Measurements from ENCODE around the gene PDLIM1.

Gene PDLIM1

DNA sequence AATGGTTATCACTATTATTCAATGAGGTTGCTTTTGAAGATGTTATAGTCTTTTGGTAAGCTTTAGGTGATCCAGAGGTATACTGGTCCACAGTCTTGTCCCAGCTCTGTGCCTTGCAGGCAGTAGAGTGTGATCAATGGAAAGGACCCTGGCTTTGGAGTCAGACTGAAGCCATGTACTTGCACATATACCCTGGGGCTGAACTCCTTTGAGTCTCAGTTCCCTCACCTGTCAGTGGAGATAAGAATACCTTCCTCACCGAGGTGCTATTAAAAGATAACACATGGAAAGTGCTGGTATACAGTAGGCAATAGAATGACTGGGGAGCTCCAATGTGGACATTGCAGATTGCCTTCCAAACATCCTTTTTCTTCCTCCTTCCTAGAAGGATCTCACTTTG lies 16.0 kb upstream of the PDLIM1 start:
- no peak for TF ChIP-seq CTCF (IDR thresholded peaks at IDR 0.05; ENCODE audit: control insufficient read depth, extremely low read depth, insufficient read depth)
- no peak for DNase-seq (ENCODE audit: low read depth)

GRCh38 chr10:95306318-95306650 lies 15.5 kb upstream of the PDLIM1 start:
- no peak for DNase-seq (ENCODE audit: low read depth)
- no peak overlapping the region for H3K4me3 ChIP-seq (ENCODE audit: low read depth, low read length)
- no peak for TF ChIP-seq CTCF (IDR thresholded peaks at IDR 0.05; ENCODE audit: control insufficient read depth, extremely low read depth, insufficient read depth)

More for the DNA sequence above, 16.0 kb upstream of the PDLIM1 start:
- H3K4me3 ChIP-seq (ENCODE audit: low read depth, low read length) = no peak overlapping the region

- no peak for TF ChIP-seq CTCF (IDR thresholded peaks at IDR 0.05; ENCODE audit: control insufficient read depth, extremely low read depth, insufficient read depth)
- DNase-seq (ENCODE audit: low read depth) = no peak
Observed at GRCh38 chr10:95305606-95306317, 15.0 kb upstream of the PDLIM1 start.

GRCh38 chr10:95304976-95305375 lies 14.2 kb upstream of the PDLIM1 start:
- H3K4me3 ChIP-seq (ENCODE audit: low read depth, low read length) = no peak overlapping the region
- no peak for TF ChIP-seq CTCF (IDR thresholded peaks at IDR 0.05; ENCODE audit: control insufficient read depth, extremely low read depth, insufficient read depth)
- DNase-seq (ENCODE audit: low read depth) = no peak

More at GRCh38 chr10:95305606-95306317, 15.0 kb upstream of the PDLIM1 start:
- H3K4me3 ChIP-seq (ENCODE audit: low read depth, low read length) = no peak overlapping the region

- no peak for DNase-seq (ENCODE audit: low read depth)
- H3K4me3 ChIP-seq (ENCODE audit: low read depth, low read length) = no peak overlapping the region
- TF ChIP-seq CTCF (IDR thresholded peaks at IDR 0.05; ENCODE audit: control insufficient read depth, extremely low read depth, insufficient read depth) = no peak
Observed at GRCh38 chr10:95304463-95304862, 13.7 kb upstream of the PDLIM1 start.

DNA sequence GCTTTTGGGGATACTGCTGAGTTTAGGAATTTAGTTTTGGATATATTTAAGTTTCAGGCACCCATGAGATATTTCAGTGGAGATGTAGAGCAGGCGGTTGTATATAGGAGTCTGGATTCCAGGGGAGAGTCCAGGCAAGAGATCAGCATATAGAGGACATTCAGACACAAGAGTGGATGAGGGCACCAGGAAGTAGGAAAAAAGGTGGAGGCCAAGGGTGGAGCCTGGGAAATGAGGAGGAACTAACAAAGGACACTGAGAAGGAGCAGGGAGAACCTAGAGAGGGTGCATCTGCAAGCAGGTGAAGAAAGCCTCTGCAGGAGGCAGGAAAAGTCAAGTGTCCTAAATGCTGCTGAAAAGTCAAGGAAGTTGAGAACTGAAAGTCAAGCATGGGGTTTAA lies 13.1 kb upstream of the PDLIM1 start:
- H3K4me3 ChIP-seq (ENCODE audit: low read depth, low read length) = no peak overlapping the region
- TF ChIP-seq CTCF (IDR thresholded peaks at IDR 0.05; ENCODE audit: control insufficient read depth, extremely low read depth, insufficient read depth) = no peak
- no peak for DNase-seq (ENCODE audit: low read depth)

DNA sequence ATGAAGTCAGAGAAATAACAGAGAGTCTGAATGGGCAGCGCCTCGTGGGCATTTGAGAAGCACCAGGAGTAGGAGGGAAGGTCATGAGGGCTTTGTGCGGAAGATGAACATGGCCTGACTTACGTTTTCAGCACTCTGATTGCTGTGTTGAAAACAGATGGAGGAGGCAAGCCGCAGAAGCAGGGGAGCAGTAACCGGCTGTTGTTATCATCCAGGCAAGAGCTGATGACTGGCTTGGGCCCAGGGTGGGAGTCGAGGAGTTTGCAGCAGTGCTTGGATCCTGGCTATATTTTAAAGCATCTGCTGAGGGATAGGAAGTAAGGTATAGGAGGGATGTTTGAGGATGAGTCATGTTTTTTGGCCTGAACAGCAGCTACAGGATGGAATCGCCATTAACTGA lies 12.7 kb upstream of the PDLIM1 start:
- no peak for DNase-seq (ENCODE audit: low read depth)
- no peak overlapping the region for H3K4me3 ChIP-seq (ENCODE audit: low read depth, low read length)
- no peak for TF ChIP-seq CTCF (IDR thresholded peaks at IDR 0.05; ENCODE audit: control insufficient read depth, extremely low read depth, insufficient read depth)

Measured in LNCaP clone FGC (cell line).